Measurements from ENCODE around the gene WNT9B.

- TF ChIP-seq CTCF (conservative IDR thresholded peaks at IDR 0.05; ENCODE audit: low read depth, low read length) (no peak), EZH2 (IDR thresholded peaks at IDR 0.05; ENCODE audit: borderline replicate concordance, low read depth, low read length, poor library complexity, severe bottlenecking) (no peak)
These were observed 45.6 kb upstream of the WNT9B start for GRCh38 chr17:46805771-46806170.

All from A673 (cell line).